ENCODE data around the gene MUC4.
"Not testable (repeated sequence)": the region's sequence is repeated elsewhere in the genome, so short reads cannot be mapped to it uniquely, and the experiment has no call there.

The MUC4 gene

DNA sequence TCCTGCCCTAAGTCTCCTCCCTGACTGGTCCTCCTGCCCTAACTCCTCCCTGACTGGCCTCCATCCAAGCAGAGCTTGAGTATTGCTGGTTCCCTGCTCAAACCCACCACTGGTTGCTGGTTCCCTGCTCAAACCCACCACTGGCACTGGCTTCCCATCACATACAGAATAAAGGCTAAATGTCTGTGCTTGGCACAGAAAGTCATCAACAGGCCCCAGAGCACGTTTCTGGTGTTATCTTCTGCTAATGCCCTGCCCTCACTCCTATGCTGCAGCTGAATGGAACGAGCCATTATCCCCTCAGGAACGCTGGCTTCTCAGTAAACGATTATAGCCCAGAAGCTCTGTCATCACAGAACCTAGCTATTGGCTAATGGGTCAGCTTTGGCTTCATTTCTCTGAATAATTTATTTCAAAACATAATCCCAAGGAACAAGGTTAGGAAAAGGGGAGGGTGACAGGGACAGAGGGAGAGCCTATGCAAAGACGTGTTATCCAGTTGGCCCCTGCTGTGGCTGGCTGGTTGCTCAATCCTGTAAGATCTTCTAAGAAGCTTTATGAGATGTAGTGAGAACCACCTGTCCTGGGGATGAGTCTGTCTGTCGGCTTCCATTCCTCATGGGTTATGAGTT is 97.2 kb downstream of the MUC4 start:
- DNase-seq: no peak

- not testable (repeated sequence) for DNase-seq
These were observed 98.6 kb downstream of the MUC4 start for GRCh38 chr3:195713150-195713549.

DNA sequence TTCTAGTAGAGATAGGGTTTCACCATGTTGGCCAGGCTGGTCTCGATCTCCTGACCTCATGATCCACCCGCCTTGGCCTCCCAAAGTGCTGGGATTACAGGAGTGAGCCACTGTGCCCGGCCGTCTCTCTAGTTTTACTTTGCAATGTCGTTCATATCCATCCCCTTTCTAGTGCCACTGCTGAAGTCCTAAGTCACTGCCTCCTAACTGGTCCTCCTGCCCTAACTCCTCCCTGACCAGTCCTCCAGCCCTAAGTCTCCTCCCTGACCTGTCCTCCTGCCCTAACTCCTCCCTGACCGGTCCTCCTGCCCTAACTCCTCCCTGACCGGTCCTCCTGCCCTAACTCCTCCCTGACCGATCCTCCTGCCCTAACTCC is 99.2 kb downstream of the MUC4 start:
- not testable (repeated sequence) for DNase-seq

DNA sequence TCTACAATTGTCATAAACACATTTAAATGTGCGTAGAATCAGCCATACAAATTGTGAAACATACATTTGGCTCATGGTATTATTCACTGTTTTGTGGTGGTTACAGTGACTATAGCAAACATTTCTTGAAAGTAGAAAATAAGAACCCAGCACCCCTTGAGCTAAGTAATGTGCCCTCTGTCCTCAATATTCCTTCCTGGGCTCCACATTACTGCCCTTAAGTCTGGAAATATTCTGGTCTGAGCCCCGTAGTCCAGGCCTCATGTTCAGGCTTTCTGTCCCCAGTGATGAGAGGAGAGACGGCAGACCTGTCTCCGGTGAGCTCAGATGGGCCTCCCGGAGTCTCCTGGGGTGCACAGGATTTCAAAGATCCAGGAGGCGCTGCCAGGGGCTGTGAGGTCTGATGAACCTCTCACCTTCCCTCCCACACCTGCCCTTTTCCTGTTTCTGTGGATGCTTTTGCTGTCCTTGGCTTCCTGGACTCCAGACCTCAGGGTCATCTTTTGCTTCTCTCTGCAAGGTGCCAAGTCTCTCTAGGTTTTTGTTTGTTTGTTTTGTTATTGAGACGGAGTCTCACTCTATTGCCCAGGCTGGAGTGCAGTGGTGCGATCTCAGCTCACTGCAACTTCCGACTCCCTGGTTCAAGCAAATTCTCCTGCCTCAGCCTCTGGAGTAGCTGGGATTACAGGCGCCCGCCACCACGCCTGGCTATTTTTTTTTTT is 99.8 kb downstream of the MUC4 start:
- DNase-seq: no peak

DNA sequence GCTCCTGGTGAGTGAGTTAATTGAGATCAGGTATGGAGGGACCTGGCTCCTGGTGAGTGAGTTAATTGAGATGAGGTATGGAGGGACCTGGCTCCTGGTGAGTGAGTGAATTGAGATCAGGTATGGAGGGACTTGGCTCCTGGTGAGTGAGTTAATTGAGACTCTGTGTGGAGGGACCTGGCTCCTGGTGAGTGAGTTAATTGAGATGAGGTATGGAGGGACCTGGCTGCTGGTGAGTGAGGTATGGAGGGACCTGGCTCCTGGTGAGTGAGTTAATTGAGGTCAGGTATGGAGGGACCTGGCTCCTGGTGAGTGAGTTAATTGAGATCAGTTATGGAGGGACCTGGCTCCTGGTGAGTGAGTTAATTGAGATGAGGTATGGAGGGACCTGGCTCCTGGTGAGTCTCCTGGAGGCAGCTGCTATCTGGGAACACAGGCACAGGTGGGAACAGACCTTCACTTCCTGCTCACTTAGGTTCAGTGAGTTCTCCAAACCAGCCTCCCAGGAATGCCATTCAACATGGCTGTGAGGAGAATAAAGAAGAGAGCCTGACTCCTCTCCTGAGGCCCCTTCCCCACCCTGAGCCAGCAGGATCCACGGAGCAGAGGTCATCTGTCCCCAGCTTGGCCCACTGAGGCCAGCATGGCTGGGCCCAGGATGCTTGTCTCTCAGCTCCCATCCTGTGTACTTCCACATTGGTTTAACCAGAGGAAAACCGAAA is 100.5 kb downstream of the MUC4 start:
- not testable (repeated sequence) for DNase-seq

GRCh38 chr3:195710126-195710905 is 101.4 kb downstream of the MUC4 start:
- not testable (repeated sequence) for DNase-seq

DNA sequence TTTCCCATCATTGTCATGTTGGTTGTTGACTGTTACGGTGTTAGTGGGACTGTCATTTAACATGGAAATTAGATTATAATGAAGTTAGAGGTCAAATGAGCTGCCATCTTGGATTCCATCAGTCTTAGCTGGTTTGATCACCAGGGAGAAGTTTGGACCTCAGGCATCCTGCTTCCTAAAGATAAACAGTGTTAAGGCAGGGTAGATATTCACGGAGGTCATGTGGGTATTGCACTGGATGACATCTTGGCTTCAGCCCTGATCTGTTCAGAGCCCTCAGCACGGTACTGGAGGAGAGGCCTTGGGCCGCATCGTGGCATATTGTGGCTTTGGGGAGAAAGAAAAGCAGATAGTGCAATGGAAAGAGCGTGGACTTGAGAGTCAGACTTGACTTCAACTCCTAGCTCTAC is 102.0 kb downstream of the MUC4 start:
- no peak for DNase-seq

DNA sequence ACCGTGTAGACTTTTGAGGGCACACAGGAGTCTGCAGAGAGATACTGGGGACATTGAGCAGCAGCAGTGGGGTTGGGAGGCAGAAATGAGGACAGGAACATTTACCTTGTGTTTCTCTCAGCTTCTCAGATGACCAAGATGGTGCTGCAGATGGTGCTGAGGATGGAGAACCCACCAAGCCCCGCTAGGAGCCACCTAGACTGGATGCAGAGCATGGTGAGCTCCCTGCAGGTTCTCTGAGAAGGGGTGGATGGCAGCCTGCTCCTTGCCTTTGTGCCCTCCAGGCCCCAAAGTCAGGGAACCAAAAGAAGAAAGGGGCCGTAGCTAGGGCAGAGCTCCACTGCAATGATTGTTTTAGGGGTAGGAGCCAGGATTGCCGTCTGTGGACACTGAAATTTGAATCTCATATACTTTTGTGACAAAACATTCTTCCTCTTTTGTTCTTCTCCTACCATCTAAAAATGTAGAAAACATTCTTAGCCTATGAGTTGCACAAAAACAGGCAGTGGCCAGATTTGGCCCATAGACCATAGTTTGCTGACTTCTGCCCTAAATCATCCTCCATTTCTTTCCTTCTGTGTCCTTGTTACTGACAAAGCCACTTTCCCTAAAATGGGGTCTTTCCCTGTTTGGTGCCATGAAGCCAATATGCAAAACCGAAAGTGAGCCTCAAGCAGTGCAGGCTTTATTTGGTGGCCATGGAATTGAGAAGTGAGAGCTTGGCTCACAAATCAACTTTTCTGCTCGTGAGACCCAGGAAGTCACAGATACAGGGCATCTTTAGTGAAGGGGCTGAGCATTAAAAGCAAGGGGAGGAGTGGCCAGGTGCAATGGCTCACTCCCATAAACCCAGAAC is 102.9 kb downstream of the MUC4 start:
- no peak for DNase-seq

- no peak for DNase-seq
These were observed 103.7 kb downstream of the MUC4 start for GRCh38 chr3:195708061-195708460.

- no peak for DNase-seq
These were observed 106.4 kb downstream of the MUC4 start for GRCh38 chr3:195705081-195705991.

GRCh38 chr3:195704433-195704999 is 107.2 kb downstream of the MUC4 start:
- no peak for DNase-seq

- no peak for DNase-seq
These were observed 108.0 kb downstream of the MUC4 start for GRCh38 chr3:195703776-195704175.

GRCh38 chr3:195701042-195701915 is 110.5 kb downstream of the MUC4 start:
- no peak for DNase-seq

GRCh38 chr3:195700319-195700718 is 111.4 kb downstream of the MUC4 start:
- DNase-seq: no peak

- no peak for DNase-seq
These were observed 111.9 kb downstream of the MUC4 start for GRCh38 chr3:195699860-195700259.

DNA sequence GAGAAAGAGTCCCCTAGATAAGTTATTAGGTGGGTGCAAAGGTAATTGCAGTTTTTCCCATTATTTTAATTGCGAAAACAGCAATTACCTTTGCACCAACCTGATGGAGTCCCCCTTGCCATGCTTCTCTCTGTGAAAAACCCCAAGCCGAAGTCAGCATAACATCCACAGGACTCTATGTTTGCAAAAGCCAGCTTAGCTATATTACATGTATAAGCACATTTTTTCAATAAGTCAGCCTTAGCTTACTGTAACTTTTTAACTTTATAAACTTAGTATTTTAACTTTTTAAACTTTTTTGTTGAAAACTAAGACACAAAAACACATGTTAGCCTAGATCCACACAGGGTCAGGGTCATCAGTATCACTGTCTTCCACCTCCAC is 112.3 kb downstream of the MUC4 start:
- no peak for DNase-seq

DNA sequence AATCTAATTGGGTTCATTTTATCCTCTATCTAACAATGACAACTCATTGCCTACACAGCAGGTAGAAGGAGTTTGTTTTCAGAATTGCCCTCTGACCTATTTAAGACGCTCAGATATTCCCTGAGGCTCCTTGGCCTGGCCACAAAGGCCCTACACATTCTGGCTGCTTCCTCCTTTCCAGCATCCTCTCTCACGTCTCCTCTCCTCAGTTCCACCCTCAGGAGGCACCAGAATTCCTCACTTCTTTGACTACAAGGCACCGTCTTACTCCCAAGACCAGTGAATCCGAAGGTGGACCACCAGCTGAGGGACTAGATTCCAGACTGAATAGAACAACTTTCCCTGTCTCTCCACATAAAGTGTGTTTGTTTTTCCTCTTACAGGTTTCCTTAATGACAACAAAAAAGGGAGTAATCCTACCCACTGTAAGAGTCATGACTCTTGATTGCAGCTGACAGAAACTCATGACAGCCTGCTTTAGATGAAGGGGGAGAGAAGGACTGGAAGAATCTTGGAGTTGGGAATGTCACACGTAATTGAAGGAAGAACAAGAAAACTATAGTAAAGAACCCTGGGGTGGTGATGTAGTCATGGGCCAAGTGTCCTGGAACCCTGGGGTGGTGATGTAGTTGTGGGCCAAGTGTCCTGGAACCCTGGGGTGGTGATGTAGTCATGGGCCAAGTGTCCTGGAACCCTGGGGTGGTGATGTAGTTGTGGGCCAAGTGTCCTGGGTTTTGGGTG is 112.9 kb downstream of the MUC4 start:
- DNase-seq: no peak

- DNase-seq: no peak
These were observed 113.4 kb downstream of the MUC4 start for GRCh38 chr3:195698325-195698646.
